ENCODE data around the gene RASA3. TPM values are rescaled to one million over a fixed set of nuclear protein-coding genes. Genes with fewer than 3 reads are reported as not detected.

Gene RASA3
- total and polyA plus RNA-seq, 2 donors (not counting 3 experiments of a cell fraction or from before 2014, with no cell fraction given), result 26.5 to 53.8 TPM

DNA sequence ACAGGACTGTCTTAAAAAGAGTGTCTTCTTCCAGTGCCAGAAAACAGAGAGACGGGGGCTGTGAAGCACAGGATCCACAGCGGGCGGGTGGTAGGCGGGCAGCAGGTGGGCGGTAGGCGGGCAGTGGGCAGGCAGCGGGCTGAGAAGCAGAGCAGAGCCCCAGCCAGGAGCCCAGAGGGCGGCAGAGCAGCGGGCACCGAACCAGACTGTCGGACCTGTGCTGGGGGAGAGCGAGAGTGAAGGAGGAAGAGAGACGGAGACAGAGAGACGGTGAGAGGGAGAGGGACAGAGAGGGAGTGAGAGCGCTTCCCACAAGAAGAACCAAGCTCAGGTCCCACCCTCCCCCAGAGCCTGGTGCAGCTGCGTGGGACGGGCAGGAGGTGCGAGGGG lies 30.3 kb downstream of the RASA3 start:
- TF ChIP-seq CTCF (IDR thresholded peaks at IDR 0.05; ENCODE audit: extremely low read depth in 1 of 2, insufficient read depth in 1 of 2, low read depth in 1 of 2, low read length in 2 of 2) (no peak), MYC (IDR thresholded peaks at IDR 0.05; ENCODE audit: low read depth, low read length) (no peak), JUN (IDR thresholded peaks at IDR 0.05; ENCODE audit: borderline replicate concordance, insufficient read depth, insufficient read length, low read depth) (no peak), EZH2 (IDR thresholded peaks at IDR 0.05; ENCODE audit: borderline replicate concordance, low read depth, low read length, severe bottlenecking) (no peak), MAX (IDR thresholded peaks at IDR 0.05; ENCODE audit: insufficient read depth, insufficient read length) (no peak)
- no peak overlapping the region for H2AFZ ChIP-seq (ENCODE audit: low read depth, low read length)
- no peaks in the 10 kb centered on the region for H3K9me1 ChIP-seq (replicated peaks; ENCODE audit: control insufficient read depth, extremely low read depth, insufficient read depth, low read length)
- no peaks in the 10 kb centered on the region for H3K4me1 ChIP-seq (ENCODE audit: control insufficient read depth, extremely low read depth, insufficient read depth, low read length)
- H3K4me3 ChIP-seq (replicated peaks in 1 of 3; ENCODE audit: insufficient read depth in 1 of 3, low read depth in 1 of 3, low read length in 3 of 3), result no peak overlapping the region
- peaks cover 93% of the 10 kb centered on the region for H3K79me2 ChIP-seq (ENCODE audit: control insufficient read depth, insufficient read depth, low read length)
- H3K4me2 ChIP-seq (ENCODE audit: insufficient read depth, low read length), result no peak overlapping the region
- intact Hi-C loops (cut with micrococcal nuclease), result no loop called here
- no peak for DNase-seq (ENCODE audit: low read depth, low spot score)
- H3K27ac ChIP-seq (ENCODE audit: insufficient read depth, low read depth, low read length), result no peak overlapping the region
- no peak for FAIRE-seq
- H3K9ac ChIP-seq (replicated peaks; ENCODE audit: extremely low read depth, insufficient read depth, low read length), result no peak overlapping the region
- H4K20me1 ChIP-seq (replicated peaks; ENCODE audit: control insufficient read depth, extremely low read depth, insufficient read depth, low read length), result no peaks in the 10 kb centered on the region
- dilution Hi-C loops (cut with MboI; ENCODE audit: extremely low pct_ligation_motif_present, low sequenced_read_pairs), result no loop called here
- H3K9me3 ChIP-seq (replicated peaks; ENCODE audit: control insufficient read depth, insufficient read depth, low read length), result no peaks in the 10 kb centered on the region
- H3K27me3 ChIP-seq (ENCODE audit: control insufficient read depth in 2 of 2, insufficient read depth in 2 of 2, low read length in 2 of 2), result no peaks in the 10 kb centered on the region
- peaks cover 0 to 5% of the 10 kb centered on the region in 2 experiments for H3K36me3 ChIP-seq (ENCODE audit: control insufficient read depth in 2 of 2, extremely low read depth in 1 of 2, insufficient read depth in 2 of 2, low read length in 2 of 2)
- ChIA-PET POLR2A (no interaction called here), CTCF (interaction anchor here (1.1 kb wide), 1 partner anchor 120 kb away, joined by 3 read pairs; no protein-coding TSS in a partner anchor)
- no TSS peak for BruUV-seq (replicated peaks)

Data from endothelial cell of umbilical vein (primary cell).